SK-N-SH treated with all-trans-retinoic acid at 6 μM for 48 hours (cell line): ENCODE data around the gene MYO1A.

Source experiments
- ATAC-seq: fragments of 200-7000 bp; cut with Tn5 transposase; 3 replicates; pipeline ENCODE4 v1.9.1; 2020; ENCODE audit warnings: mild to moderate bottlenecking, moderate library complexity
- ARNTL ChIP-seq: fragments of 450-650 bp; formaldehyde crosslinking; IDR thresholded peaks from 2 replicates; pipeline ENCODE4 v1.5.0; 2020; ENCODE audit warnings: low read depth, mild to moderate bottlenecking, moderate library complexity, borderline replicate concordance
- BACH2 ChIP-seq: fragments of 250-450 bp; sonication (Bioruptor Pico); IDR thresholded peaks from 2 replicates; pipeline ENCODE4 v1.9.0; 2021; ENCODE audit warnings: mild to moderate bottlenecking, borderline replicate concordance
- CSDC2 ChIP-seq: fragments of 250-450 bp; sonication (Bioruptor Pico); IDR thresholded peaks from 2 replicates; pipeline ENCODE4 v1.5.0; 2020; ENCODE audit warnings: mild to moderate bottlenecking, moderate library complexity
- CSRNP3 ChIP-seq: fragments of 250-450 bp; sonication (Bioruptor Pico); IDR thresholded peaks from 2 replicates; pipeline ENCODE4 v1.5.1; 2021; ENCODE audit warnings: mild to moderate bottlenecking, moderate library complexity
- ESRRG ChIP-seq: fragments of 250-450 bp; sonication (Bioruptor Pico); IDR thresholded peaks from 2 replicates; pipeline ENCODE4 v1.6.1; 2021; ENCODE audit warnings: mild to moderate bottlenecking
- GLIS3 ChIP-seq: fragments of 250-450 bp; sonication (Bioruptor Pico); IDR thresholded peaks from 2 replicates; pipeline ENCODE4 v1.5.0; 2020; ENCODE audit warnings: mild to moderate bottlenecking, moderate library complexity
- ISL1 ChIP-seq: fragments of 250-450 bp; sonication (Bioruptor Pico); IDR thresholded peaks from 2 replicates; pipeline ENCODE4 v2.1.2; 2022; ENCODE audit warnings: mild to moderate bottlenecking, moderate library complexity
- OSR1 ChIP-seq: fragments of 250-450 bp; sonication (Bioruptor Pico); IDR thresholded peaks from 2 replicates; pipeline ENCODE4 v1.8.0; 2022; ENCODE audit warnings: moderate library complexity, mild to moderate bottlenecking, inconsistent platforms
- POU6F1 ChIP-seq: fragments of 250-450 bp; sonication (Bioruptor Pico); IDR thresholded peaks from 2 replicates; pipeline ENCODE4 v1.8.0; 2021; ENCODE audit warnings: low read depth, mild to moderate bottlenecking, moderate library complexity, borderline replicate concordance
- PPARA ChIP-seq: fragments of 250-450 bp; sonication (Bioruptor Pico); IDR thresholded peaks from 2 replicates; pipeline ENCODE4 v1.5.0; 2020; ENCODE audit warnings: mild to moderate bottlenecking, borderline replicate concordance
- RARB ChIP-seq: fragments of 250-450 bp; sonication (Bioruptor Pico); IDR thresholded peaks from 2 replicates; pipeline ENCODE4 v1.8.0; 2021; ENCODE audit warnings: mild to moderate bottlenecking, moderate library complexity
- SNAI2 ChIP-seq: fragments of 250-450 bp; sonication (Bioruptor Pico); IDR thresholded peaks from 2 replicates; pipeline ENCODE4 v1.5.0; 2020; ENCODE audit warnings: mild to moderate bottlenecking, moderate library complexity
- TCF4 ChIP-seq: fragments of 250-450 bp; sonication (Bioruptor Pico); IDR thresholded peaks from 2 replicates; pipeline ENCODE4 v1.8.0; 2021; ENCODE audit warnings: mild to moderate bottlenecking, moderate library complexity, borderline replicate concordance
- TOX ChIP-seq: fragments of 250-450 bp; sonication (Bioruptor Pico); IDR thresholded peaks from 2 replicates; pipeline ENCODE4 v1.8.0; 2021; ENCODE audit warnings: mild to moderate bottlenecking, moderate library complexity, borderline replicate concordance
- ZC3H10 ChIP-seq: fragments of 250-450 bp; sonication (Bioruptor Pico); IDR thresholded peaks from 2 replicates; pipeline ENCODE4 v1.5.1; 2021; ENCODE audit warnings: mild to moderate bottlenecking, moderate library complexity
- ZFP3 ChIP-seq: fragments of 250-450 bp; sonication (Bioruptor Pico); IDR thresholded peaks from 2 replicates; pipeline ENCODE4 v1.5.0; 2020; ENCODE audit warnings: mild to moderate bottlenecking, moderate library complexity
- ZFP30 ChIP-seq: fragments of 450-650 bp; formaldehyde crosslinking; IDR thresholded peaks from 2 replicates; pipeline ENCODE4 v1.5.0; 2022; ENCODE audit warnings: mild to moderate bottlenecking, moderate library complexity
- ZNF565 ChIP-seq: fragments of 450-650 bp; formaldehyde crosslinking; conservative IDR thresholded peaks from 2 replicates; pipeline ENCODE4 v1.5.0; 2020; ENCODE audit warnings: low read depth, mild to moderate bottlenecking, moderate library complexity
- ZNF70 ChIP-seq: fragments of 450-650 bp; formaldehyde crosslinking; IDR thresholded peaks from 2 replicates; pipeline ENCODE4 v1.5.0; 2020; ENCODE audit warnings: mild to moderate bottlenecking, moderate library complexity
- TF ChIP-seq, protein P1 (sequence below): fragments of 250-450 bp; sonication (Bioruptor Pico); IDR thresholded peaks from 2 replicates; pipeline ENCODE4 v1.5.0; 2020; ENCODE audit warnings: mild to moderate bottlenecking, moderate library complexity
- TF ChIP-seq, protein P2 (sequence below): fragments of 250-450 bp; sonication (Bioruptor Pico); IDR thresholded peaks from 2 replicates; pipeline ENCODE4 v1.8.0; 2020; ENCODE audit warnings: mild to moderate bottlenecking, moderate library complexity, borderline replicate concordance
- TF ChIP-seq, protein P3 (sequence below): fragments of 250-450 bp; sonication (Bioruptor Pico); IDR thresholded peaks from 2 replicates; pipeline ENCODE4 v1.5.1; 2020; ENCODE audit warnings: low read depth, mild to moderate bottlenecking, moderate library complexity

The MYO1A gene

GRCh38 chr12:57011438-57012424 is 38.2 kb downstream of the MYO1A start:
- no peak for ATAC-seq
- no peak for TF ChIP-seq BACH2 (CRISPR knock-in tag)
- TF ChIP-seq, protein P1, sequence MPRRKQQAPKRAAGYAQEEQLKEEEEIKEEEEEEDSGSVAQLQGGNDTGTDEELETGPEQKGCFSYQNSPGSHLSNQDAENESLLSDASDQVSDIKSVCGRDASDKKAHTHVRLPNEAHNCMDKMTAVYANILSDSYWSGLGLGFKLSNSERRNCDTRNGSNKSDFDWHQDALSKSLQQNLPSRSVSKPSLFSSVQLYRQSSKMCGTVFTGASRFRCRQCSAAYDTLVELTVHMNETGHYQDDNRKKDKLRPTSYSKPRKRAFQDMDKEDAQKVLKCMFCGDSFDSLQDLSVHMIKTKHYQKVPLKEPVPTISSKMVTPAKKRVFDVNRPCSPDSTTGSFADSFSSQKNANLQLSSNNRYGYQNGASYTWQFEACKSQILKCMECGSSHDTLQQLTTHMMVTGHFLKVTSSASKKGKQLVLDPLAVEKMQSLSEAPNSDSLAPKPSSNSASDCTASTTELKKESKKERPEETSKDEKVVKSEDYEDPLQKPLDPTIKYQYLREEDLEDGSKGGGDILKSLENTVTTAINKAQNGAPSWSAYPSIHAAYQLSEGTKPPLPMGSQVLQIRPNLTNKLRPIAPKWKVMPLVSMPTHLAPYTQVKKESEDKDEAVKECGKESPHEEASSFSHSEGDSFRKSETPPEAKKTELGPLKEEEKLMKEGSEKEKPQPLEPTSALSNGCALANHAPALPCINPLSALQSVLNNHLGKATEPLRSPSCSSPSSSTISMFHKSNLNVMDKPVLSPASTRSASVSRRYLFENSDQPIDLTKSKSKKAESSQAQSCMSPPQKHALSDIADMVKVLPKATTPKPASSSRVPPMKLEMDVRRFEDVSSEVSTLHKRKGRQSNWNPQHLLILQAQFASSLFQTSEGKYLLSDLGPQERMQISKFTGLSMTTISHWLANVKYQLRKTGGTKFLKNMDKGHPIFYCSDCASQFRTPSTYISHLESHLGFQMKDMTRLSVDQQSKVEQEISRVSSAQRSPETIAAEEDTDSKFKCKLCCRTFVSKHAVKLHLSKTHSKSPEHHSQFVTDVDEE (CRISPR knock-in tag): no peak
- TF ChIP-seq TCF4 (CRISPR knock-in tag): no peak
- TF ChIP-seq PPARA (CRISPR knock-in tag): no peak
- no peak for TF ChIP-seq POU6F1
- TF ChIP-seq, protein P2, sequence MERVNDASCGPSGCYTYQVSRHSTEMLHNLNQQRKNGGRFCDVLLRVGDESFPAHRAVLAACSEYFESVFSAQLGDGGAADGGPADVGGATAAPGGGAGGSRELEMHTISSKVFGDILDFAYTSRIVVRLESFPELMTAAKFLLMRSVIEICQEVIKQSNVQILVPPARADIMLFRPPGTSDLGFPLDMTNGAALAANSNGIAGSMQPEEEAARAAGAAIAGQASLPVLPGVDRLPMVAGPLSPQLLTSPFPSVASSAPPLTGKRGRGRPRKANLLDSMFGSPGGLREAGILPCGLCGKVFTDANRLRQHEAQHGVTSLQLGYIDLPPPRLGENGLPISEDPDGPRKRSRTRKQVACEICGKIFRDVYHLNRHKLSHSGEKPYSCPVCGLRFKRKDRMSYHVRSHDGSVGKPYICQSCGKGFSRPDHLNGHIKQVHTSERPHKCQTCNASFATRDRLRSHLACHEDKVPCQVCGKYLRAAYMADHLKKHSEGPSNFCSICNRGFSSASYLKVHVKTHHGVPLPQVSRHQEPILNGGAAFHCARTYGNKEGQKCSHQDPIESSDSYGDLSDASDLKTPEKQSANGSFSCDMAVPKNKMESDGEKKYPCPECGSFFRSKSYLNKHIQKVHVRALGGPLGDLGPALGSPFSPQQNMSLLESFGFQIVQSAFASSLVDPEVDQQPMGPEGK: no peak
- no peak for TF ChIP-seq TOX
- no peak for TF ChIP-seq CSRNP3
- no peak for TF ChIP-seq ZFP3
- no peak for TF ChIP-seq ZC3H10 (CRISPR knock-in tag)
- TF ChIP-seq ZNF70 (CRISPR knock-in tag): no peak
- TF ChIP-seq ESRRG (CRISPR knock-in tag): no peak
- TF ChIP-seq ARNTL (CRISPR knock-in tag): no peak
- no peak for TF ChIP-seq OSR1 (CRISPR knock-in tag)
- TF ChIP-seq ISL1: no peak
- TF ChIP-seq GLIS3: no peak
- no peak for TF ChIP-seq ZNF565 (CRISPR knock-in tag)
- TF ChIP-seq, protein P3, sequence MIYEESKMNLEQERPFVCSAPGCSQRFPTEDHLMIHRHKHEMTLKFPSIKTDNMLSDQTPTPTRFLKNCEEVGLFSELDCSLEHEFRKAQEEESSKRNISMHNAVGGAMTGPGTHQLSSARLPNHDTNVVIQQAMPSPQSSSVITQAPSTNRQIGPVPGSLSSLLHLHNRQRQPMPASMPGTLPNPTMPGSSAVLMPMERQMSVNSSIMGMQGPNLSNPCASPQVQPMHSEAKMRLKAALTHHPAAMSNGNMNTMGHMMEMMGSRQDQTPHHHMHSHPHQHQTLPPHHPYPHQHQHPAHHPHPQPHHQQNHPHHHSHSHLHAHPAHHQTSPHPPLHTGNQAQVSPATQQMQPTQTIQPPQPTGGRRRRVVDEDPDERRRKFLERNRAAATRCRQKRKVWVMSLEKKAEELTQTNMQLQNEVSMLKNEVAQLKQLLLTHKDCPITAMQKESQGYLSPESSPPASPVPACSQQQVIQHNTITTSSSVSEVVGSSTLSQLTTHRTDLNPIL (CRISPR knock-in tag): no peak
- TF ChIP-seq RARB (CRISPR knock-in tag): no peak

GRCh38 chr12:57010627-57011247 is 39.2 kb downstream of the MYO1A start:
- no peak for TF ChIP-seq SNAI2 (CRISPR knock-in tag)
- no peak for TF ChIP-seq ZNF565 (CRISPR knock-in tag)
- no peak for TF ChIP-seq ZFP30 (CRISPR knock-in tag)
- no peak for TF ChIP-seq CSRNP3
- no peak for TF ChIP-seq ZC3H10 (CRISPR knock-in tag)
- no peak for TF ChIP-seq RARB (CRISPR knock-in tag)
- no peak for TF ChIP-seq ARNTL (CRISPR knock-in tag)
- TF ChIP-seq PPARA (CRISPR knock-in tag): no peak
- TF ChIP-seq, protein P1 (CRISPR knock-in tag): no peak
- no peak for TF ChIP-seq ISL1
- no peak for TF ChIP-seq ZNF70 (CRISPR knock-in tag)
- TF ChIP-seq ZFP3: no peak
- no peak for TF ChIP-seq ESRRG (CRISPR knock-in tag)
- no peak for TF ChIP-seq OSR1 (CRISPR knock-in tag)
- TF ChIP-seq CSDC2 (CRISPR knock-in tag): no peak
- TF ChIP-seq GLIS3: no peak
- TF ChIP-seq, all 23 proteins: peak for 0
- ATAC-seq: no peak
